D341Med (cell line): ENCODE results near the gene PRSS36.
"Not testable (repeated sequence)": the region's sequence is repeated elsewhere in the genome, so short reads cannot be mapped to it uniquely, and the experiment has no call there.

Experiments
- DNase-seq: peaks from one replicate; pipeline ENCODE4 v3.0.0; 2012; ENCODE audit warnings: low spot score

The PRSS36 gene

DNA sequence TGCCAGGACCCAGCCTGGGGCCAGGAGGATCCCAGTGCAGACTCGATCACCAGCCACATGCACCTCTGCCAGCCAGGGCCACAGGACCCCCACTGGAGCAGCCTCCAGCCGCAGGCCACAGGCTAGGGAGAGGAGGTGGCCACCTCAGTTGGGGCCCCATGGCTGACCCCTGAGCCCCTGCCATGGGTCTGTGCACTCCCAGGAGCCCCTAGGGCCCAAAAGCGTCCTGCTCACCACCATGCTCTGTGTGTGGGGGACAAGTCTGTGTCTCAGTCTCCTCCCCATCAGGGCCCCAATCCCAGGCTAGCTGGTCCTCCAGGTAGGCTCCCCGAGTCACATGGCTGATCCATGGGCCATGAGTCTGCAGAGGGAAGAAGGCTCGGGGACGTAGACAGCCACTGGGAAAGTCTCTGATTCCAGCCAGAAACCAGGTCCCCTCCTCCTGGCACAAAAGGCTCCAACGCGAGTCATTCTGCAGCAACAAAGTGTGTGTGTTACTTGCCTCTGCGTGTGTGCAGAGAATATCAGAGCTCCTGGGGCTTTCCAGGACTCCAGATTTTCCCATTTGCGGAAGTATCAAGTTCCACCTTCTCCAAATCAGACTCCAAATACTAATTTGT is 8.3 kb downstream of the PRSS36 start:
- DNase-seq = peak; percentile 40

DNA sequence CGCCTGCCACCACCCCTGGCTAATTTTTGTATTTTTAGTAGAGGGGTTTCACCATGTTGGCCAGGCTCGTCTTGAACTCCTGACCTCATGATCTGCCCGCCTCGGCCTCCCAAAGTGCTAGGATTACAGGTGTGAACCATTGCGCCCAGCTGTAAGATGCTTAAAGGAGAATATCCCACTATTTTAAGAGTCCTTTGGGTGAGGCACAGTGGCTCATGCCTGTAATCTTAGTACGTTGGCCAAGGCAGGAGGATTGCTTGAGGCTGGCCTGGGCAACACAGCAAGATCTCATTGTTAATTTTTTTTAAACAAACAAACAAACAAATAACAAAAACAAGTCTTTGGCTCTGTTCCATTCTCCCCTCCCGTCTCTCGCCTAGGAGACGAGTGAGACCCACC is 8.8 kb downstream of the PRSS36 start:
- DNase-seq = not testable (repeated sequence)

DNA sequence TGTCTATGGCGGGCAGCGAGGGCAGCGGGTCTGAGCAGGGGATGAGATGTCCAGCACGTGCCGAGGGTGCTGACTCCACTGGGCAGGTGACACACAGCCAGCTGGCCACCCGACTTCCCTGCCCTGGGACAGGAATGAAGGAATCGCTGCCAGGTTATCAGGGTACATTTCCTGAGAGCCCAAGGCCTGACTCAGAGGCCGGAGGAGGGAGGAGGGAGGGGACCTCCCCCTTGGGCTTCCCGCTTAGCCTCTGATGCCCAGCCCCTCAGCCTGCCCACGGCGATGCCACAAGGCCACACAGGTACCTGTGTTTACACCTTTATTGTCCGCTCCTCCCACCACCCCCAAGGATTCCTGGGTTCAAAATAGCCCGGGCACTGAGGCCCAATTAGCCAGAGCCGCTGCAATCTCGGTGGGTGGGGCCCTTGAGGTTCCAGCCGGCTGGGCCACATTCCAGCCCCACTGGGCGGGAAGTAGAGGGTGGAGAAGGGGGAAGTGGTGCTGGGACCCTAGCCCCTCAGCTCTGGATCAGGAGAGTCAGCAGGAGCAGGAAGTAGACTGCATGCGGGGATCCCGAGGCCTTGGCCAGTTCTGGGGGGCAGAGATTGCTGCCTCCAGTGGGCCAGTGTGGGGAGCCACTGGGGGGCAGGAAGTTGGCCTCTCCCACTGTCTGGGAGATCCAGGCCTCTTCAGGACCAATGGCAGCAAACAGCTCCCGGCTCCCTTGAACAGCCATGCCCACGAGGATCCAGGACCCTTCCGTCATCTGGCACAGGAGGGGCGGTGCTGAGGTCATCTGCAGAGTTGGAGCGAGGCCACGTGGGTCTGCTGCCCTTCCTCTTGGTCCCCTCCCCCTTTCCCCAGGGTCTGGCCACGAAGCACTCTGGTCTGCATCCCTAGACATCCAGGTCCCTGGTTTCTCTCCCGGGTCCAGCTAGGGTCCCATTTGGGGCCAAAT is 11.0 kb downstream of the PRSS36 start:
- no peak for DNase-seq

DNA sequence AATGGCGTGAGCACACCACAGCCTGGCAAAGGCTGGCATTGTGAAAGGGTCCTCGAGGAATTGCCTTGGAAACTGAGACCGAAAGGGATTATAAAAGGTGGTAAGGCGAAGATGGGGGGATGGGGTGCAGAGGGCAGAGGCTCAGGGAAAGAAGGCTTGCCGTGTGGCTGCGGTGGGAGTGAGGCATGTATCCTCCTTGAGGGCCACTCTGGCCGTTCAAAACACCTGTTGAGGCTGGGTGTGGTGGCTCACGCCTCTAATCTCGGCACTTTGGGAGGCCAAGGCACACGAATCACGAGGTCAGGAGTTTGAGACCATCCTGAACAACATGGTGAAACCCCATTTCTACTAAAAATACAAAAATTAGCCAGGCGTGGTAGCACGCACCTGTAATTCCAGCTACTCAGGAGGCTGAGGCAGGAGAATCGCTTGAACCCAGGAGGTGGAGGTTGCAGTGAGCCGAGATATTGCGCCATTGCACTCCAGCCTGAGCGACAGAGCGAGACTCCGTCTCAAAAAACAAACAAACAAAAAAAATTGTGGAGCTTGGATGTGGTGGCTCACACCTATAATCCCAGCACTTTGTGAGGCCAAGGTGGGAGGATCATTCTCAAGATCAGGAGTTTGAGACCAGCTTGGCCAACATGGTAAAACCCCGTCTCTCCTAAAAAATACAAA is 12.9 kb downstream of the PRSS36 start:
- DNase-seq = not testable (repeated sequence)

DNA sequence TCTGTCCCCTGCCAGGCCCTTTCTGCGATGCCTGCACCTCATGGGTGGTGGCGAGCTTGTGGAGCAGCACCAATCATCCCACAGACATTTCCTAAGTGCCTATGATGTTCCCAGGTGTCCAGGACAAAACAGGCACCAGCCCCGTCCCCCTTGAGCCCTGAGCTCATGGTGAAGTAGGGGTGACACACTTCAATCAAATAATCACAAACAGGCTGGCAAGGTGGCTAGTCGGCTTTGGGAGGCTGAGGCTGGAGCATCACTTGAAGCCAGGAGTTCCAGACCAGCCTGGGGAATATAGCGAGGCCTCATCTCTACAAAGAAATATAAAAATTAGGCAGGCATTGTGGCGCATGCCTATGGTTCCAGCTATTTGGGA is 13.6 kb downstream of the PRSS36 start:
- DNase-seq = no peak

DNA sequence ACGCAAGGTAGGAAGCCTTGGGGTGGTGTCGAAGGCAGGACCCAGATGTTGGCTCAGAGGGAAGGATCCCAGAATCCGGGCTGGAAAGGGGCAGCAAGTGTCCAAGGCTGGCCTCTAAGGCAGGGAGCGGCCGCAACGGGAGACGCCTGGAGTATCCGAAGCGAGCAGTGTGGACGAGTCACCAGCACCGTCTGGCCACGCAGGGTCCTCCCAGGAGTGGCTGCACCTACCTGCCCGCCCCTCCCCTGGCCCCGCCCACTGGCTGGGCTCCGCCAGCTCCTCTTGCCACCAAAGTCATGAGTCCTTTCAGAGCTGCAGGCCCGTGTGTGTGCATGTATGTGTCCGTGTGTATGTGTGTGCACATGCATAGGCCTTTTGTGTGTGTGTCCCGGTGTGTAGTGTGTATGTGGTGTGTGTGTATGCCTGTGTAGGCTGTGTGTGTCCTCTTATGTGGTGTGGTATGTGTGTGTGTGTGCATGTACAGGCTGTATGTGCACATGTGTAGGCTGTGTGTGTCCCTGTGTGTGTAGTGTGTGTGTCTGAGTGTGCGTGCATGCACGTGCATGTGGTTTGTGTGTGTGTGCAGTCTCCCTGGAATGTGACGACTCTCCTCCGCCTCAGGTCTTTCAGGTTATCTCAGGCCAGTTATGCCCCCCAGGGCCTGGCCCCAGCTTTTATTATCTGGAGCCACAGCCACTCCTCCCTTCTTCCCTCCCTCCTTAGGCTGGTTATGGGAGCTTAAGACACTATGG is 14.2 kb downstream of the PRSS36 start, which contains the start of gene PRSS8:
PRSS8 (minus strand) TSS at position 193 of the 752 bp plus-strand sequence. CDS start 229 bp downstream, outside the sequence.
- DNase-seq = peak; percentile 32

DNA sequence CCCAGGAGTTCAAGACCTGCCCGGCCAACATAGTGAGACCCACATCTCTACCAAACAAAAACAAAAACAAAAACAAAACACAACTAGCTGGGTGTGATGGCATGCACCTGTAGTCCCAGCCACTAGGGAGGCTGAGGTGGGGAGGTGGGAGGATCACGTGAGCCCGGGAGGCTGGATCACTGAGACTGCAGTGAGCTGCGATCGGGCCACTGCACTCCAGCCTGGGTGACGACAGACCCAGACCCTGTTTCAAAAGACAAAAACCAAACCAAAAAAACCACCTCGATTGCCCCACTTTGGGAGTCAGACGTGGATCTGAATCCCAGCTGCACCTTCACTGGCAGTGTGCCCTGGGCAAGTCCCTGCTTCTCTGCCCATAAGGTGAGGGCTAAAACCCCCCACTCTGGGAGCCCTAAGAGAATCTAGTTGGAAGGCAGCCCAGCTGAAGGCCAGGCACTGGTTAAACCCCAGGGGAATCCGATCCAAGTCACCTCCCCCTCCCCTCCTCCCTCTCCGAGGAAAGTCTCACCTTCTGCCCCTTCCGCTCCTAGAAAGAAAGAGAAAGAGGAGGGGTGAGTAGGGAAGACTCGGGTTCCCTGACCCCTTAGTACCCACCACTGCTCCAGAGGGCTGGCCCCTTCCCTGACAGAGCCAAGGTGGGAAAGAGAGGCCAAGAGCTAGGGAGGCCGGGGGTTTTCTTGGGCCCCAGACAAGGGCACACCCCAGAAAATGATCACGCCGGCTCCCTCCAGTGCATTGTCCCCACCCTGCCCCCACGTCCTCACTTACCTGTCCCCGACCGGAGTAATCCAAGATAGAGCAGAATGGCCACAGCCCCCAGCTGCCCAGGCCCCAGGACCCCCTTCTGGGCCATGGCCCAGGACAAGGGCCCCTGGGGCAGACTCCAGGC is 15.0 kb downstream of the PRSS36 start:
- peak; percentile 67 for DNase-seq

DNA sequence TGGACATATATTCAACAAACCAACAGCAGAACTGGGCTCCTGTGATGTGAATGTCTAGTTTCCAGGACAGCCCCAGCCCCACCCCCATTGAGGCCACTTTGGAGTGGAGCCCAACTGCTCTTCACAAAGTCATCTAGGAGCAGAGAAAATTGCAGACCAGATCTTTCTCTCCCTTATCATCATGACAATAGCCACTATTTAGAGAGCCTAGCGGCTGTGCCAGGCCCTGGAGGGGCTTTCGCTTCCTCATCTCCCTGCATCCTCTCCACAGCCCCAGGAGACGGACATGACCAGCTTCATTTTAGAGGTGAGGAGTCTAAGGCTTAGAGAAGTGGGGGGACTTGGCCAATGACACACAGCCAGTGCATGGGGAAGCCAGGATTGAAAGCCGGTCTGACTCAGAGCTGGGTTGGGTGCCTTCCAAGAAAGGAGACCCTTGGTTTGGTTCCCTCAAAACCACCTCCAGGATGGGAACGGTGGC is 15.7 kb downstream of the PRSS36 start:
- no peak for DNase-seq

DNA sequence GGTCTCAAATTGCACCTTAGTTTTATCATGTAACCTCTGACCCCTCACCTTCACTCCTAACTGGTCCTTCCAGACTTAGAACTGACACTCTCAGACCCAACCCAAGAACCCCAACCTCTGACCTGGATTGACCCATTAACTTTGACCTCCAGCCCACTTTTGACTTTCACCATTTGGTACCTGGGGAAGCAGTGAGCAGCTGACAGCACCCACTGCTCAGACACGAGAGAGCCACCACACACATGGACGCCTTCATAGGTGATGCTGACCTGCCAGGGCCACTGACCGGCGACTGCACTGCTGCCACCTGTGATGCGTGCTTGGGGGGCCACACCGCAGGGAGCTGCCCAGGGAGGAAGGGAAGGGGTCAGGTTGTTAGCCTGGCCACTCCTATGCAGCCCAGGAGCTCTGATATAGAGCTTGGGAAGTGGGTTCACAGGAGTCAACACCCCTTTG is 16.8 kb downstream of the PRSS36 start:
- no peak for DNase-seq

DNA sequence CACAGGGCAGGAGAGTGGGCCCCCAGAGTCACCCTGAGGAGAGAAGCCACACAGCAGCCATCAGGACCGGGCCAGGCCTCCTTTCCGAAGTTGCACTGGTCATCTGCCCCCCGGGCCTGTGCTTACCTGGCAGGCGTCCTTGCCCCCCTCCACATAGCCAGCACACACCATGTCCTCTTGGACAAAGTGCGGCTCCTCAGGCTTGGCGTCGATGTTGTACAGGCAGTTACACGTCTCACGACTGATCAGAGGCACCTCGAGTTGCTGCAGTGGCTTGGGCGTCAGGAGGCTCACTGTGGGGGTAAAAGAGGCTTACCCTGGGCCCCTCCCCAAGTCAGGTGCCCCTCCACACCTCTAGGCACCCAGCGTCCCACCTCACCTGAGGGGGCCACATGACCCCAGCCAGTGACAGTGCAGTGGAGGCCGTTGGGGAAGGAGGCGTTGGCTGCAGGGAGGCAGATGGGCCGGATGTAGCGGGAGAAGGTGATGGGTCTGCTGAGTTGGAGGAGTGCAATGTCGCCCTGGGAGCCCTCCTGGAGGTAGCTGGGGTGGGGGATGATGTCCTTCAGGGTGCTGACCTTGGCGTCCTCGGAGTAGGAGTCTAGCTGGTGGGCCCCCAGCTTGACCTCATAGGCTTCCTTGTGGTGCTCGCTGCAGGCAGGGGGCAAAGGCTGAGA is 17.4 kb downstream of the PRSS36 start:
- DNase-seq = no peak

DNA sequence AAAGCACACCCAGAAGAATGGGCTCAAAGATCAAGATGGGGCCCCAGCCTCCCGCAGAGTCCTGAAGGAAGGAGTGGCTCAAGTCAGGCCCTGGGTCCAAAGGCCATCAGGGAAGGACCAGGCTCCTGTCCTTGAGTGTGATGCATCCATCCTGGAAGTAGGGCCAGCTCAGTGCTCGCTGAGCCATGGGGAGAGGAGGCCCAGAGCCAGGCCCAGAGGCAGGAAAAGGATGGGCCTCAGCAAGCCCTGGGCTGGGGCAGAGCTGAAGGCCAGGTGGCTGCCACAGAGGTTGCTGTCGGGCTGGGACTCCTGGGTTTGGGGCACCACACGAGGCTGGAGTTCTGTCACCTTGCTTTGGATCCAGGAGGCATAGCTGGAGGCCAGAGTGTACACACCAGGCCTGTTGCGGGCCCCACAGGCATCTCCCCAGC is 18.0 kb downstream of the PRSS36 start:
- no peak for DNase-seq

DNA sequence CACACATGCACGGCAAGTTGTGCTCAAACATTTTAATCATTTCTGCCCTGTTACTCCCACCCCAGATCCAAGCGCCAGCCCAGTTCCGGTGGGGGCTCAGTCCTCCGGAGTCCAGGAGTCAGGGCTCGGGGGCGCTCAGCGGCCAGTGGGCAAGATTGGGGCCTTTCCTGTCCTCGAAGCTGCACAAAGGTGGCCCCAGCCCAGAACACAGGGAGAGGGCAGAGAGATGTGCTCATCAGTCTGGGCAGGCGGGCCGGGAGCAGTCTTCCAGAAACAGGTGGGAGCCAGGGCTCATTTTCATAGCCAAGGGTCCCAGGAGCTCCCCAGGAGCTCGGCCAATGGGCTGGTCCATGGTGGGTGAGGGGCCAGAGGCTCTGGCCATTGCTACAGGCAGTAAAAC is 18.4 kb downstream of the PRSS36 start:
- no peak for DNase-seq

DNA sequence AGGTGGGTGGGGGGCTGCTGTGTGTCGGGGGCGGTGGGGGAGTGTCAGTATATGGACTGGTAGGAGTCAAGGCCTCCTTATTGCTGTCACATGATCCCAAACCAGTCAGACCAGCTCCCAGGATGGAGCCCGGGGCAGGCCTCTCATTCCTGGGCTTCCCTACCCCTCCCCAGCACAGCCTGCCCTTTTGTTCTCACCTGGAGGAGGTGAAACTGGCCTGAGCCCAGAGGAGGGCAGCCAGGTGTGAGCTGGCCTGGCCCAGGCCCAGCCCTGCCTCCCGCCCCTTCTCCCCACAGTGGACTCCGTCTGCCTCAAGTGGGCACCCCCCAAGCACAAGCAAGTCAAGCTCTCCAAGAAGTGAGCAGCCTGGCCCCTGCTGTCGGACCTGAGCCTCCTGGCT is 19.0 kb downstream of the PRSS36 start:
- DNase-seq = no peak

DNA sequence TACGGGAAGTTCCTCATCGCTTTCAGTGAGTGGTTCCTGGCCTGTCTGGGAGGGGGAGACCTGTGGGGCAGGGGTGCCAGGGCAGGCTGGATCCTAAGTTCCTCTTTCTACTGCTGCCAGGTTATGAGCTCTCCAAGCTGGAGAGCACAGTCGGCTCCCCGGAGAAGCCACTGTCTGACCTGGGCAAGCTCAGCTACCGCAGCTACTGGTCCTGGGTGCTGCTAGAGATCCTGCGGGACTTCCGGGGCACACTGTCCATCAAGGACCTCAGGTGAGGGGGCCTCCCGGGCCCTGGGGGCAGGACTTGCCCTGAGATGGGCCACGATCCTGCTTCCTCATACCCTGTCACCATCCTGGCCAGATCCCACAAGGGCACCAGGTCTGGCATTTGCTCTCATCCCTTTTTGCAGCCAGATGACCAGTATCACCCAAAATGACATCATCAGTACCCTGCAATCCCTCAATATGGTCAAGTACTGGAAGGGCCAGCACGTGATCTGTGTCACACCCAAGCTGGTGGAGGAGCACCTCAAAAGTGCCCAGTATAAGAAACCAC is 19.5 kb downstream of the PRSS36 start:
- no peak for DNase-seq

DNA sequence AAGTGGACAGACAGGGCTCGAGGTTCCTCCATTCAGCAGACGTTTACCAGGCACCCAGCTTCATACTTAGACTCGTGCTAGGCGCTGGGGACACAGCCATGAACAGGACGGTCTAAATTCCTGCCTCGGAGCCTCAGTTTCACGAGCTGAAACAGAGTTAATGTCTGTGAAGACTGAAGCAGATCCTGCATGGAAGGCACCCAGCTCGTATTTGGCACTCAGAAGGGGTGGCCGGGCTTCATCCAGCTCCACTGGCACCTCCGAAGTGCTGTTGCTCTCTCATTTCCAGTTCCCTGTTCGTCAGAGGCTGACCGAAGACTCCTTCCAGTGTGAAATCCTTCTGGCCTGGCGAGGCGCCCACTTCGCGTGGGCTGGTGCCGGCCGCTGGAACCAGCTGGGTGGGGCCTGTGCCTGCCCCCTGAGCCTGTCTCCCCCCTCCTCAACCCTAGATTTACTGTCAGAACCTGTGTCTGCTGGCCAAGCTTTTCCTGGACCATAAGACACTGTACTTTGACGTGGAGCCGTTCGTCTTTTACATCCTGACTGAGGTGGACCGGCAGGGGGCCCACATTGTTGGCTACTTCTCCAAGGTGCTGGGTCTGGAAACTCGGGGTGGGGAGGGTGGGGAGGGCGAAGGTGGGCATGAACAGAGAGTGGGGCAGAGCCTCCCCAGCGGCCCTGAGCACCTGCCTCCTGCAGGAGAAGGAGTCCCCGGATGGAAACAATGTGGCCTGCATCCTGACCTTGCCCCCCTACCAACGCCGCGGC is 20.1 kb downstream of the PRSS36 start:
- DNase-seq = no peak

DNA sequence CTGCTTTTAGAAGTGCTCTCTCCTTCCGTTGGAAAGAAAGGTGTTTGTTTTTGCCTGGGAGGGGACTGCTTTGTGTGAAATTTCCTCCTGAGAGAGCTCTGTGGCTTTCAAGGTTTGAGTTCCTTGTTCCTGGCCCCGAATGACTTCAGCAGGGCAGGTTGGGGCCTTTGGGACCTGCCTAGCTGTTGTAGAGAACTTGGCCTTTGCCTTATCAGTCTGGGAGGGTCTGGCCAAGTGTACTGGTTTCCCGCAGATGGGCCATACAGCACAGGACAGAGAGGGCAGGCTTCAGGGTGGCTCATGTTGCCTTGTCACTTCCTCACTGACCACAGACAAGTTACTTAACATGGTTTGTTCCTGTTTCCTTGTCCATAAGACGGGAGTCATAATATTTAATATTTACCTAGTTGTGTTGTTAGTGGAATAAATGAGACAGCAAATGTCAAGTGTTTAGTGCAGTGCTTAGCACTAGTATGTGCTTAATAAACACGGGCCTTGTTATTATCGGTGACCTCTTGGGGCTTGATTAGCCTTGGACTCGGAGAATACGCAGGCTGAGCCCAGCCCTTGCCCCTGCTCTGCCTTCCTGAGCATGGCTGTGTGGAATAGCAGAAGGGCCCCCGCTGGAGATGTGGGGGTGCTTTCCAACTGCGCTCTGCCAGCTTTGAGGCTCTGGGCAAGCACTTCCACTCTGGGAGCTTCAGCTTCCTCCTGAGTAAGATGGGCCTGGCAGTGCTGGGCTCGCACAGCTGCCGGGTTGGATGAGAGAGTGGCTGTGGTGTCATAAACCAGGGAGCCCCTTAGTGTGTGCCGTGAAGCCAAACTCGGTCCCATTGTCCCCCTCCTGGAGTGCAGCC is 20.9 kb downstream of the PRSS36 start:
- no peak for DNase-seq

DNA sequence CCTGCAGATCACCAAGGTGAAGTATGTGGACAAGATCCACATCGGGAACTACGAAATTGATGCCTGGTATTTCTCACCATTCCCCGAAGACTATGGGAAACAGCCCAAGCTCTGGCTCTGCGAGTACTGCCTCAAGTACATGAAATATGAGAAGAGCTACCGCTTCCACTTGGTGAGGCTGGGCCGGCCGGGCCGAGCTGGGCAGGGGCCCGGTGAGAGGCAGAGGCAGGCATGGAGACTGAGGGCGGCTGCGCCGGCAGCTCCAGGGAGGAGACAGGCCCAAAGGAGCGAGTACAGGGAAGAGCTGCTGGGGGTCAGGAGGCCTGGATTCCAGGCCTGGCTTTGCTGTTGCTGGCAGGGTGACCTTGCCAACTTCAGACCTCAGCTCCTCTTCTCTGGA is 22.7 kb downstream of the PRSS36 start:
- DNase-seq = no peak

DNA sequence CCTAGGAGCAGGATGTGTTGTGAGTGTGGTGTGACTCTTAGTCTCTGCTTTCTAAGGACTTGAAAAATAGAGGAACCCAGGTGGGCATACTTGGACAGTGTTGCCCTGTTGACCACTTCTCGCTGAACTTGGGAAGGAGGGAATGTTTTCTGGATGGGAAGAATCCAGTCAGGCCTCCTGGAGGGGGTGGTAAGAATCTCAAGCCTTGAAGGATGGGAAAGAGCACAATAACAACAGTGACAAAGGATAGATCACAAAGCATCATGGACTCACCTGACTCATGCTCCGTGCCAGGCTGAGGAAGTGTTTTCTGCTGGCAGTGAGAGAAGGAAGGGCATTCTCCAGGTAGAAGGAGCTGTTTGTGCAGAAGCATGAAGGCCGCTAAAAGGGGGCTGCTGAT is 24.0 kb downstream of the PRSS36 start:
- no peak for DNase-seq
